AG04450 (cell line): ENCODE data around the gene TADA1. TPM values are rescaled to one million over a fixed set of nuclear protein-coding genes. Genes with fewer than 3 reads are reported as not detected.
"Not testable (repeated sequence)": the region's sequence is repeated elsewhere in the genome, so short reads cannot be mapped to it uniquely, and the experiment has no call there.

ENCODE experiments used
- CTCF ChIA-PET: fragments of 300-600, 350-600 bp; formaldehyde crosslinking; extraction: SDS; loops from one replicate; lab custom pipeline; 2022; ENCODE audit warnings: antibody characterized with exemption, inconsistent platforms; lab: Charles Lee
- POLR2A ChIA-PET: fragments of 350-600 bp; formaldehyde crosslinking; extraction: SDS; loops from one replicate; lab custom pipeline; 2021; ENCODE audit warnings: antibody characterized with exemption, inconsistent platforms; lab: Yijun Ruan, JAX
- DNase-seq: peaks from one replicate; pipeline ENCODE4 v3.0.0-alpha.2; 2011; ENCODE audit warnings: low read depth, low spot score
- H3K27ac ChIP-seq: one replicate; pipeline ENCODE4 v1.5.1; 2012; ENCODE audit warnings: low read depth, low read length, control low read depth
- H3K27me3 ChIP-seq: one replicate; pipeline ENCODE4 v1.6.0; 2012; ENCODE audit warnings: low read length; ENCODE audit not compliant: control insufficient read depth, insufficient read depth
- H3K4me3 ChIP-seq: 2 replicates; pipeline ENCODE4 v1.5.1; 2011; ENCODE audit warnings: mild to moderate bottlenecking, low read depth, low read length, control low read depth
- H3K9me3 ChIP-seq: 2 replicates; pipeline ENCODE4 v1.5.1; 2012; ENCODE audit warnings: low read length; ENCODE audit not compliant: control insufficient read depth, insufficient read depth
- CTCF ChIP-seq: IDR thresholded peaks from 2 replicates; pipeline ENCODE4 v1.5.1; 2011; ENCODE audit warnings: low read depth, low read length, control low read depth, inconsistent platforms
- polyA plus RNA-seq: library from polyadenylated mRNA; depleted of rRNA; stranded (reverse); fragments of >200 nt; gene quantifications from 2 replicates; pipeline ENCODE4 v1.2.3, GENCODE V29; 2011

Gene TADA1
- polyA plus RNA-seq, 1 experiment: 13.3 TPM

GRCh38 chr1:166884040-166884642 lies 8.1 kb upstream of the TADA1 start:
- DNase-seq: no peak
- Histone ChIP-seq H3K27me3 (peaks cover 26% of the 10 kb centered on the region), H3K9me3 (peaks cover 6% of the 10 kb centered on the region; the same call in 1 of the 2 replicates), H3K4me3 (no peak overlapping the region), H3K27ac (no peak overlapping the region)
- POLR2A ChIA-PET: no interaction called here
- peak; percentile 63 for TF ChIP-seq CTCF
- CTCF ChIA-PET: interaction anchor here (0.6 to 4.7 kb wide), 5 partner anchors 8 to 175 kb away, joined by 3 to 37 read pairs (median 4); partner anchors contain the start of gene TADA1

- POLR2A ChIA-PET: no interaction called here
- no peak overlapping the region for H3K4me3 ChIP-seq
- no peak for TF ChIP-seq CTCF
- H3K27ac ChIP-seq: no peak overlapping the region
- H3K9me3 ChIP-seq: peaks cover 6% of the 10 kb centered on the region
- DNase-seq: no peak
- CTCF ChIA-PET: interaction anchor here (2.9 to 4.7 kb wide), 2 partner anchors 28 to 176 kb away, joined by 11 to 37 read pairs; no protein-coding TSS in a partner anchor
- peaks cover 26% of the 10 kb centered on the region for H3K27me3 ChIP-seq
These were observed 6.8 kb upstream of the TADA1 start for GRCh38 chr1:166882893-166883292.

- POLR2A ChIA-PET, H3K27ac ChIP-seq, H3K27me3 ChIP-seq, DNase-seq, H3K4me3 ChIP-seq, H3K9me3 ChIP-seq: not testable (repeated sequence)
- CTCF ChIA-PET: interaction anchor here (1.0 kb wide), 1 partner anchor 180 kb away, joined by 4 read pairs; no protein-coding TSS in a partner anchor
These were observed 2.3 kb upstream of the TADA1 start for GRCh38 chr1:166878173-166878917.

- ChIA-PET CTCF (interaction anchor here (0.6 to 1.7 kb wide), 6 partner anchors 8 to 344 kb away, joined by 3 to 4 read pairs (median 4); partner anchors contain the start of gene POU2F1), POLR2A (interaction anchor here (0.6 to 1.3 kb wide), 4 partner anchors 12 to 37 kb away, joined by 3 to 6 read pairs (median 4); partner anchors contain the start of gene POGK)
- no peak for TF ChIP-seq CTCF
- Histone ChIP-seq H3K27me3 (no peaks in the 10 kb centered on the region), H3K4me3 (peak overlapping the region; percentile 80), H3K9me3 (no peaks in the 10 kb centered on the region; the same call in 1 of the 2 replicates), H3K27ac (no peak overlapping the region)
- DNase-seq: no peak
These were observed 425 bp upstream of the TADA1 start for GRCh38 chr1:166876540-166876838.

GRCh38 chr1:166875302-166875733 lies 746 bp downstream of the TADA1 start:
- DNase-seq: no peak
- no peak for TF ChIP-seq CTCF
- Histone ChIP-seq H3K4me3 (peak overlapping the region; percentile 80), H3K9me3 (no peaks in the 10 kb centered on the region; the same call in 1 of the 2 replicates), H3K27me3 (no peaks in the 10 kb centered on the region), H3K27ac (peak overlapping the region; percentile 78)
- ChIA-PET CTCF (interaction anchor here (0.6 to 1.7 kb wide), 4 partner anchors 9 to 328 kb away, joined by 3 to 4 read pairs (median 4); no protein-coding TSS in a partner anchor), POLR2A (interaction anchor here (1.0 to 1.3 kb wide), 2 partner anchors 19 to 36 kb away, joined by 3 to 6 read pairs; partner anchors contain the start of gene POGK)
